Esophagus muscularis mucosa (tissue), 3 donors: ENCODE data around the gene STRADA.

Experiments
- EP300 ChIP-seq: sonication (generic); formaldehyde crosslinking; IDR thresholded peaks from one replicate; pipeline ENCODE4 v1.6.1; 2017; ENCODE audit warnings: antibody characterized with exemption
- TF ChIP-seq, protein P1 (sequence below), 3 experiments: fragments of 200-600 bp in 2 of 3; fragments of 450-650 bp in 1 of 3; sonication (generic) in 2 of 3; IDR thresholded peaks; one replicate each; pipeline ENCODE4 v1.5.1; 2017 to 2019; ENCODE audit warnings: antibody characterized with exemption in 3 of 3, mild to moderate bottlenecking in 2 of 3, moderate library complexity in 1 of 3

DNA sequence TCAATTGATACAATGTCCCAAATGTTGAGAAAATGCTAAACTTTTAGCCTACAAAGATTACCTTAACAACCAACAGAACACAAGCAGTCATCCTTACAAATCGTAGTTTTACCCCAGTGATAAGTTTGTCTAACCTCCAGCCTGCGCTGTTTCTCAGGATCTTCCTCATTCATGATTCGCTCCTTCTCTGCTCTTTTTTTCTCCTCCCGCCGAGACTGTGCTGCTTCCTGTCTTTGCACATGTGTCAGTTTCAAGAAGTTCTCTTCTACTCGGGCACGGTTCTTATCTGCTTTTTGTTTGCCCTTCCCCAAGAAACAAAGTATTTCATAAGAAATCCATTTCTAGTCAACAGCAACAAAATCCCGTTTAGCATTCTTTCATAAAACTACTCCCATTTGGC is 10.2 kb upstream of the STRADA start:
- TF ChIP-seq, protein P1, sequence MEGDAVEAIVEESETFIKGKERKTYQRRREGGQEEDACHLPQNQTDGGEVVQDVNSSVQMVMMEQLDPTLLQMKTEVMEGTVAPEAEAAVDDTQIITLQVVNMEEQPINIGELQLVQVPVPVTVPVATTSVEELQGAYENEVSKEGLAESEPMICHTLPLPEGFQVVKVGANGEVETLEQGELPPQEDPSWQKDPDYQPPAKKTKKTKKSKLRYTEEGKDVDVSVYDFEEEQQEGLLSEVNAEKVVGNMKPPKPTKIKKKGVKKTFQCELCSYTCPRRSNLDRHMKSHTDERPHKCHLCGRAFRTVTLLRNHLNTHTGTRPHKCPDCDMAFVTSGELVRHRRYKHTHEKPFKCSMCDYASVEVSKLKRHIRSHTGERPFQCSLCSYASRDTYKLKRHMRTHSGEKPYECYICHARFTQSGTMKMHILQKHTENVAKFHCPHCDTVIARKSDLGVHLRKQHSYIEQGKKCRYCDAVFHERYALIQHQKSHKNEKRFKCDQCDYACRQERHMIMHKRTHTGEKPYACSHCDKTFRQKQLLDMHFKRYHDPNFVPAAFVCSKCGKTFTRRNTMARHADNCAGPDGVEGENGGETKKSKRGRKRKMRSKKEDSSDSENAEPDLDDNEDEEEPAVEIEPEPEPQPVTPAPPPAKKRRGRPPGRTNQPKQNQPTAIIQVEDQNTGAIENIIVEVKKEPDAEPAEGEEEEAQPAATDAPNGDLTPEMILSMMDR (IDR thresholded peaks at IDR 0.05): no peak
- no peak for TF ChIP-seq EP300
